GM23338 (cell line): Measurements from ENCODE around the gene KLHL8.

ENCODE experiments used
- CREB1 ChIP-seq: fragments of 250-450 bp; sonication (Bioruptor Pico); IDR thresholded peaks from 2 replicates; pipeline ENCODE4 v1.5.0; 2020; ENCODE audit warnings: low read depth, mild to moderate bottlenecking, moderate library complexity
- CTCF ChIP-seq, 2 experiments: fragments of 200-600 bp in 1 of 2; sonication (generic) in 1 of 2; conservative IDR thresholded peaks; 2 replicates each; pipeline versions ENCODE4 v1.5.1 to v1.6.1; 2016 to 2017; ENCODE audit warnings: antibody characterized with exemption in 2 of 2, low read depth in 2 of 2, mild to moderate bottlenecking in 2 of 2, moderate library complexity in 1 of 2
- EZH2 ChIP-seq: fragments of 200-600 bp; sonication (generic); IDR thresholded peaks from one replicate; pipeline ENCODE4 v1.8.0; 2017; ENCODE audit warnings: antibody characterized with exemption, mild to moderate bottlenecking, low read depth; ENCODE audit not compliant: unreplicated experiment
- EZH2phosphoT487 ChIP-seq: fragments of 200-600 bp; sonication (generic); IDR thresholded peaks from one replicate; pipeline ENCODE4 v1.8.1; 2018; ENCODE audit warnings: antibody characterized with exemption; ENCODE audit not compliant: unreplicated experiment
- JUNB ChIP-seq: IDR thresholded peaks from one replicate; pipeline ENCODE4 v1.6.1; 2016; ENCODE audit warnings: antibody characterized with exemption; ENCODE audit not compliant: unreplicated experiment
- NANOG ChIP-seq: IDR thresholded peaks from 2 replicates; pipeline ENCODE4 v1.6.1; 2016; ENCODE audit warnings: antibody characterized with exemption, borderline replicate concordance
- POLR2AphosphoS5 ChIP-seq: IDR thresholded peaks from 2 replicates; pipeline ENCODE4 v1.6.1; 2016; ENCODE audit warnings: antibody characterized with exemption, low read depth
- REST ChIP-seq: IDR thresholded peaks from one replicate; pipeline ENCODE4 v1.6.1; 2018; ENCODE audit warnings: antibody characterized with exemption; ENCODE audit not compliant: unreplicated experiment
- STAT1 ChIP-seq: IDR thresholded peaks from one replicate; pipeline ENCODE4 v1.6.1; 2016; ENCODE audit warnings: antibody characterized with exemption; ENCODE audit not compliant: unreplicated experiment
- ZNF331 ChIP-seq: fragments of 250-450 bp; sonication (Bioruptor Pico); IDR thresholded peaks from 2 replicates; pipeline ENCODE4 v1.5.0; 2020; ENCODE audit warnings: low read depth, mild to moderate bottlenecking, moderate library complexity

GRCh38 chr4:87121341-87122065 lies 98.9 kb downstream of the KLHL8 start:
- TF ChIP-seq CTCF (conservative IDR thresholded peaks at IDR 0.05; ENCODE audit: low read depth in 2 of 2): no peak
- no peak for TF ChIP-seq EZH2
- TF ChIP-seq POLR2AphosphoS5: no peak
- no peak for TF ChIP-seq JUNB
- no peak for TF ChIP-seq REST
- no peak for TF ChIP-seq EZH2phosphoT487
- no peak for TF ChIP-seq CREB1 (CRISPR knock-in tag)
- no peak for TF ChIP-seq ZNF331 (CRISPR knock-in tag)
- TF ChIP-seq STAT1: no peak
- TF ChIP-seq NANOG: no peak
